OCI-LY1 (cell line): ENCODE measurements around the gene ANKRD10.

Source experiments
- CTCF ChIP-seq: fragments of 200-600 bp; sonication (generic), shearing (Covaris generic); IDR thresholded peaks from 2 replicates; pipeline ENCODE4 v1.5.1; 2017; ENCODE audit warnings: mild to moderate bottlenecking, antibody characterized with exemption, low read length, moderate library complexity, mixed read lengths
- EZH2 ChIP-seq: fragments of 200-600 bp; sonication (generic), shearing (Covaris generic); IDR thresholded peaks from 2 replicates; pipeline ENCODE4 v1.8.0; 2017; ENCODE audit warnings: borderline replicate concordance, mixed run types, mild to moderate bottlenecking, antibody characterized with exemption, low read length, moderate library complexity, mixed read lengths

- TF ChIP-seq CTCF (no peak), EZH2 (no peak)
Measured at GRCh38 chr13:110921209-110921608, 6.3 kb upstream of the ANKRD10 start.
